NCI-H345 (cell line): ENCODE measurements around the gene MICAL2.

Experiments
- DNase-seq: peaks from one replicate; lab custom pipeline; 2025; lab: John Stamatoyannopoulos, UW

The MICAL2 gene

DNA sequence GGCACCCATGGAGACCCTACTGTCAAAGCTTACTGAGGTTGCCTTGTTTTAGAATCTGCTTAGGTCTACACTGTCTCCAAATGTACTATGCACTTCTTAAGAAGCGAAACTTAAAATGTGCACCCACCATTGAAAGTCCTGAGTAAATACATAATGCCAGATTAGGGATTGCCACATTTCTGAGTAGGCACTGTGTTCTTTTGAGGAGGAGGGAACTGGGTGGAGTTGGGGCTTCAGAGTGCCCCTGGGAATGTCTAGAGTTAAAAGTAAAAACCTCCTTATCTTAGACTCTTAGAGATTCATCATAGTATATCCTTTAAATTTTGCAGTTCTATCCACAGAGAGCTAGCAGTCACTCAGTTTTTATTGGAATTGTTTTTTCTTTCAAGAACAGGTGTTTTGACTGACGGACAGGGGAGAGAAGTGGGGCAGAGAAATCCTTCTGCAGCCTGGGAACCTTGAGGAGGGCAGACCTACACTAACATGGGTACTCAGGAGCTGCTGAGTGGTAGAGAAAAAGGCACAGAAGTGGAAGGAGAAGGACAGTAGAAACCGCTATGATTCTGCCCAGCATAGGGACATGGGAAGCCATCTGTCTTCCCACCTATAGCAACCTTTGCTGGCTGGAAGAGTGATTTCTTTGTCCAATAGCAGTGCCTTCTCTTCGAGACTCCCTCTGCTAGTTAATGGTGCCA is 33.4 kb upstream of the MICAL2 start:
- DNase-seq, result no peak

DNA sequence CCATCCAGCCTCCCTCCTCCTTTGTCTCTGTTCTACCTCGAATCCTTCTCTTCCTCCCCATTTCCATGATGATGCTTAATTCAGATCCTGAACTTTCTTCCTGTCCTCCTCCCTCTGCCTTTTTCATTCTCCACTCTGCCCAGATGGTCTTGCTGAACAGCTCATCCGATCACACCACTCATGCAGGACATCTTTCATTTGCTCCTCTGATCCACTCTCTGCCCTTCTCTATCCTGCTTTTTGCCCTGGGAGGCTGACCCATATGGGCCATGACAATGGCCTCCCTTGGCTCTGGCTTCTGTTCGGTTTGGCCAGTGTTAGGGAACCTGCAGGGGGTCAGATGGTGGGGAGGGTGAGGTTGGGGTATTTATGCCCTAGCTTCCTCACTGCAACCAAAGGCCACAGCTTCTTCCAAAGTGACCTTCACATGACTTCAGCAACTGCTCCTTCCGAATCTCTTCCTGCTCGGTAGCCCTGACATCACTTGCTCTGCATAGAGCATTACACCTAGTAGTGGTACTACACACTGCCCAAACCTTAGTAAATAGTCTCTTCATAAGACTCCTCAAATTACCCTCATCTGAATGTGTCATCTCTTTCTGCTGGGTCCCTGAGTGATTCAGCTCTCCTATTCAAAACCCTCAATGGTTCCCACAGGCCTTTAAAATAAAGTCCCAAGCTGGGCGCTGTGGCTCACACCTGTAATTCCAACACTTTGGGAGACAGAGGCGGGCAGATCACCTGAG is 32.7 kb upstream of the MICAL2 start:
- DNase-seq, result no peak

DNA sequence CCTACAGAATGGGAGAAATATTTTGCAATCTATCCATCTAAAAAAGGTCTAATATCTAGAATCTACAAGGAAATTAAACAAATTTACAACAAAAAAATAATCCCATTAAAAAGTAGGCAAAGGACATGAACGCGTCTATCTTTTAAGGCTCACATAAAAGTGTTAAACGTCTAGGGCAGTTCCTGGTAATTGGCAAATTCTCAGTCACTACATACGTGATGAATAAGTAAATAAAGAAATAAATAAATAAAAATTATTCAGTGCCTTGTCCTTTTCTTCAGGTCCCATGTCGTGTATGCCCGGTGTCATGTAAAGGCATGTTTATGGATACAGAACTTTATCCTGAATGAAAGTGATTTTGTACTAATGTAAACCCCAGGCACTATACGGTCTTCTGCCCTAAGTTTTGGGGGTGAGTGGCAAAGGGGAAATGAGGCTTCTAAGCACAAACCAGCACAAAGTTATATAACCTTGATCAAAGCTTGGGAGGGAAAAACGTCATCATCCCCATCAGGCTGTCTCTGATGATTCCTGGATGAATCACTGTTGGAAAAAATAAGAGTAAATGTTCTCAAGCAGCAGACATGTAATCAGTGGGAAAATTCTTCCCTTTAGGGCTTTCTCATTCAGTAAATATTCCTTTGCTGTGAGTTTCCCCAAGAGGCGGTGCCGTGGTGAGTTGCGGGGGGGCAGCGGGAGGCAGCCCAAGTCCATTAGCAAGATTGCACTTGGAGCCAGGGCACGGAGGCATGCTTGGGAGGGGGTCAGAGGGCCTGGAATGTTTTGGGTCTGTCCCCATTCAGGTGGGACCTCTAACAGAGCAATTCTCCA is 30.4 kb upstream of the MICAL2 start:
- DNase-seq, result no peak

DNA sequence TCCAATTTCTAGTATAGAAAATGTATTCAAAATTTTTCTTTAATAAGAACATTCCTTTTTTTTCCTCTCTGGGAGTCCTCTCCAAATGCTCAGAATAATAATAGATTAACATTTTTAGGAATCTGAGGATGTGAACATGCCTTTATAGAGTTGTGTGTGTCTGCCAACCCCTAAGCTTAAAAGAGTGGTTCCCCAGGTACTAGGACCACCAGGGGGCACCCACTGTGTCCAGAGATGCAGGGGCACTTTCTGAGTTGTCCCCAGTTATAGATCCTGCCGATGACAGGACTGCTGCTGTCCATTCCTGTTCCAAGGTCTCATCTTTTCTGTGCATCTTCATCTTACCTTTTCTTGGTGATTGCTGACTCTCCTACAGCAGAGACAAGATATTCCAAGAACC is 27.0 kb upstream of the MICAL2 start:
- DNase-seq, result no peak

DNA sequence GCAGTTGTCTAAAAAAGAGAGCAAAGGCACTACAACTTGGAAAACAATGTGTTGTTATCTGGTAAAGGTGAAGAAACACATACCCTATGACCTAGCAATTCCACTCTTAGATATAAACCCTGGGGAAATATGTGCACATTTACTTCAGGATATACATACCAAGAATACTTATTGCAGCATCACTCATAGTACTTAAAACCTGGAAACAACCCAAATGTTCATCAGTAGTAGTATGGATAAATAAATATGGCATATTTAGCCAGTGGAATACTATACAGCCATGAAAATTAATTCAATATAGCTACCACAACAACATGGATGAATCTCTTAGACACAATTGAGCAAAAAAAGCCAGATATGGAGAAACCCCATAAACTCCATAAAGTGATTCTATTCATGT is 26.1 kb upstream of the MICAL2 start:
- DNase-seq, result no peak

DNA sequence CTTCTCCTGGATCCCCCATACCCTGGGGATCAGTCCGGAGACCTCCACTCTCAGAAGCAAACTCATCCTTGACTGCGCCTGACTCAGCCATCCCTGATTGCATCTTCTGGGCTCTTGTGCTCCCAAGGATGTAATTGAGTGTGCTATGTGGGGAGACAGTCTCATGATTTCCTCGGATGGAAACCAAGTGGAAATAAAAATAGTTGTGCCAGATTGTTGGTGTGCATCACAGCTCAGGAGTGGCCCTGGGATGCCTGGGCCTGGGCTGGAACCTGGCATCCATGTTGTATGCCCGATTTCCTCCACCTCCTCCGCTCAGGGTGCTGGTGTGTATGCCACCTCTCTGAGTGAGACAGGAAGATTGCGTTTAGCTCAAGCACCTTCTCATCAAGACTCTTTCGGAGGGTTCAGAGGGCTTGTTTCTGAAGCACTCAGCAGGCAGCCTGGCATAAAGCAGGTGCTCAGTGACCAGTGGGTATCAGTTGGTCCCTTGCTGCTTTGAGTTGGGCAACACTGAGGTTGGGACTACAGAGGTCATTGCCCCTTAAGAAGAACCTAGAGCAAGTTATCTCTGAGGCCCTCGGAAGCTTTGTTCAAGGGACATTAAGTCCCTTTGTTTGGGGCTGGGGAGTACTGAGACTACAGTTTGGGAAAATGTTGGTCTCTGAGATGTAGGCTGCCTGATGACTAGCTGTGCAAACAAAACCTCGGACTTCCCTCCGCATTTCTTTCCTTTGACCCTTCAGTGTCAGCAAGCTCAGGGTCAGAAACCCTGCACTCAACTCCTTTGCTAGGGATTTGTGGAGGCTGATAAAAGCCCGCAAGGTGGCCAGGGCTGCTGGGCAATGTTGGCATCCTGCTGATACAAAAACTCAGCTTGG is 24.8 kb upstream of the MICAL2 start:
- DNase-seq, result no peak

DNA sequence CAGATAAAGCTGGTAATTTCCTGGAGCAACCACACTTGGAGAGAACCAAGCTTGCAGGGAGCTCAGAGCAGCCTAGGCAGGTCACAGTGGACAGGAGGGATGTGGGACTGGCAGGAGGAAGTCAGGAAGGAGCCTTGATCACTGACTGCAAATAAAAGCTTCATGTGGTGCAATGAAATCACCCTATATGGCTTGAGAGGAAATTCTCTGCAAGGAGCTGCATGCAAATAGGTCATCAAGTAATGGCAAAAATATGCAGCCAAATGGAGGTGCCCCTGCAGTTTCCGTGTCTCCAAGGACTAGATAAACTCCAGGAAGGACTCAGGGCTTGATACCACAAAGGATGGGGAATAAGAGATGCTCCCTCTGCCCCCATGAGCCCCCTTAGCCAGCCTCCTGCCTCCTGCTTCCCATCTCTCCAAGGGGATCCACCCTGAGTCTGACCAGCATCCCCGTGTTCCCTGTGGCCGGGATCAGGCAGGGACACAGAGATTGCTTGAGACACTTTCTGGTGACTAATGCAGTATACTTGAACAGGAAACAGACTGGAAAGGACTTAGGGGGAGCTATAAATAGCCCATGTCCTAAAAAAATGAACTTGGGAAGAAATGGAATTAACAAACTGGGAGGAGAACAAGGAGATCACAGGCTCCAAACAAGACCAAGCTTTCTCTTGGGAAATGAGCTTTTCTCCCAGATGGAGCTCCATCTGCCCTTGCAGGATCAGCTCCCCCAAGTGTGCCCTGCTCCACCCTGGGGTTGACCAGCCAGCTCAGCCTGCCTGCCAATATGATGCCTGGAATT is 23.9 kb upstream of the MICAL2 start:
- DNase-seq, result no peak

DNA sequence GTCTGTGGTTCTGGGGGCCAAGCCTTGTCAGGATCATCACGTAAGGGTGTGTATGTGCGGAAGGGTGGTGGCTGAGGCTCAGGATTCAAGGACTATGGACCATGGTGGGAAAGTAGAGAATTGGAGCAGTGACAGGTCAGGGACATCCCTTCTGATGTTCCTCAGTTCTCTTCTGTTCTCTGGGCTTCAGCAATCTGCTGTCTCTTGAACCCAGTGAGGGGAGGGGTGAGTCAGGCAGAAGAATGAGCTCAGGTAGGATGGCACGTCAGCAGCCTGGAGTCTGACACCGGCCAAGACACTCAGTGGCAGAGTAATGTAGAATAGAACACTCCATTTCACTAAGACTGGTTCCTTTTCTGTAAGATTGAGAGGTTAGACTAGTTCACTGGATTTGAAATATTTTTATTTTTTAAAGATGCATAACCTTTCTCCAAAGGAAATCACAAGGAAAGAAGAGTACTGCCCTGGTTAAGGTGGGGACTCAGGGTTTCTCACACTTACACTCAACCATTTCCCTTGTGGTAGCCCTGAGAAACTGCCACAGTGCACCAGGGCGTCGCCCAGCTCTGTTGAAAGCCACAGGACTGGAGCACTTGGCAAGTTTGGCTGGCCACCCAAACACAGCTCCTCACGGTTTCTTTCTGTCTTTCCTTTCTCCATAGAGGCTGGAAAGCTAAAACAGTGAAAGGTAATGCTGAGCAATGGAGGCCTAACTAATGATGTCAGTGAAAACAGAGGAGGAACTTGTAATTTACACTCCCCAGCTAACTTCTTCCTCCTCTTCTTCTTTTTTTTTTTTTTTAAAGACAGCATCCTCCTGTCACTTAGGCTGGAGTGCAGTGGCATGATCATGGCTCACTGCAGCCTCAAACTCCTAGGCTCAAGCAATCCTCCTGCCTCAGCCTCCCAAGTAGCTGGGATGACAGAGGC is 23.1 kb upstream of the MICAL2 start:
- DNase-seq, result no peak

DNA sequence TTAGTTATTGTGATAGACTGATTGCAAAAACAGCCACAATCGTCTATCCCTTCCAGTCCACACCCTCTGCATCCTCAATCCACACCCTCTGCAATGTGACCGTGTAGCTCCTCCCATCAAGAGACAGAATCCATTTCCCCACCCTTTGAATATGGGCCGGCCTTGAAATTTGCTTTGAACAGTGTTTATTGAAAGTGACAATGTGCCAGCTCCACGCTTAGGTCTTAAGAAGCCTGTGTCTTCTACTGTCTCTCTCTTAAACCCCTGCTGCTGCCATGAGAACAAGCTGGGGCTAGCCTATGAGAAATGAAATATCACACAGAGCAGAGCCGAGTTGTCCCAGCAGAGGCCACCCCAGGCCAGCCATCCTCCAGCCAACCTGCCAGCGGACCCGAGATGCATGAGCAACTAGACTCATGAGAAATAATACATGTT is 22.3 kb upstream of the MICAL2 start:
- DNase-seq, result no peak

DNA sequence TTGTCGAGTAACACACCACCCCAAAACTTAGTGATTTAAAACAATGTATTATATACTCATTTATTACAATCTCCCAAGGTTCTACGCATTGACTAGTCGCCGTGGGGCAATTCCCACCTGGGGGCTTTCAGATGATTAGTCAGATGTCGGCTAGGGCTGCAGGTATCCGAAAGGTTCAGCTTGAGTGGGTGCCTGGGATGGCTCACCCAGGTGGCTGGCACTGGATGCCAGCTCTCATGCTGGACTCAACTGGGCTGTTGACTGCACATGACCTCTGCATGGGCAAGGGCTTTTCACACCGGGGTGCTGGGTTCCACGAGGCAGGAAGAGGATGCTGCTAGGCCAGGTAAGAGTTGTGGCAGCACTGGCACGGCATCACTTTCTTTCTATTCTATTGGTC is 21.9 kb upstream of the MICAL2 start:
- no peak for DNase-seq

DNA sequence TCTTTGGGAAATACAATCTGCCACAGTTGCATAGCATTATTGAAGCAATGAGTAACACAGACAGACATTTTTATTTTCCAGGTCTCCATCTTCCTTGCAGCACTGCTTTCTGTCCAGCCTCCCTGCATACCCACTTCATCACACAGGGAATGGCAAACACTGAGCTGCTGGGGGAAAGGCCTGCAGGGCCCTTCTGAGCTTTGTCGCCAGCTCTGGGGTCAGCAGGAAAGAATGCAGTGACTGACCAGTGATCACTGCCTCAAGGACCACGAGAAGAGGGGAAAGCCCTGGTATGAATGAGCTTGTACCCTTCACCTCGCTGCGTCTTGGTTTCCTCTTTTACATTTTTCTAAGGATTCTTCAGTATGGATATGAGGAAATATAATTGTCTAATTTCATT is 21.3 kb upstream of the MICAL2 start:
- DNase-seq, result no peak

DNA sequence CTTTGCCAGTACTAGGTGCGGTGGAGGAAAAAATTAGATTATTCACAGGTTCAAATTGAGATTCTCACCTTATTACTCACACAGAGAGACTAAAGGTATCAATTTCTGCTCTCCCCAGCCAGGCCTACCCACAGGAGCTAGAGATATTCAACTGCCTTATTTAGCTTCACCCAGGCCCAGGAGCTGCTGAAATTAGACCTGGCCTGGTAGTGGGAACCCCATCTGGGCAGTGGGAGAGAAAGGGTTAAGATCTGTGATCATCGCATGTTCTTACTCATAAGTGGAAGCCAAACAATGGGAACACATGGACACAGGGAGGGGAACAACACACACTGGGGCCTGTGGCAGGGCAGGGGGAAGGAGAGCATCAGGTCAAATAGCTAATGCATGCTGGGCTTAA is 20.9 kb upstream of the MICAL2 start:
- DNase-seq, result no peak

DNA sequence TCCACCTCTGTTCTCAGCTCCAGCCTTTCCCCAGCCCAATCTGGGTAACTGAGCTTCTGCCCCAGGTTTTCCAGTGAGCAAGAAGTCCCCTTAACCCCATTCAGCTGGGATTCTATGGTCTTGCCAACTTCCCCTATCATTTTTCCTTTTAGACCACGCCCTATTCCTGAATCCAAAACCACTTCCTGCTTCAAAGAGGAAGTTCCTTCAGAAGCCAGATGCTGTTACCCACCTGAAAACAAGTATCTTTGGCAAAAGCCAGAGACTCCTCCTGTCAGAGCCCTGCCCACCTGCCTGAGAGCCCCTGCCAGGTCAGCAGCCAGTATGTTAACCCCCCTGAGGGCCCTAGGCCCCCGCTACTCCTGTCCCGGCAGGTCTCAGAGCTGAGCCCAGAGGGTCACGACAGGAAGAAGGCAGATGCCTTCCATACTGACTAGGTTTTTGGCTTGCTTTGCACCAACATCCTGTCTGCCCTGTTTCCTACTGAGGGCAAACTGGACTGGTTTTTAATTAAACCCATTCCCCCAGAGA is 20.3 kb upstream of the MICAL2 start:
- DNase-seq, result peak; percentile 14

DNA sequence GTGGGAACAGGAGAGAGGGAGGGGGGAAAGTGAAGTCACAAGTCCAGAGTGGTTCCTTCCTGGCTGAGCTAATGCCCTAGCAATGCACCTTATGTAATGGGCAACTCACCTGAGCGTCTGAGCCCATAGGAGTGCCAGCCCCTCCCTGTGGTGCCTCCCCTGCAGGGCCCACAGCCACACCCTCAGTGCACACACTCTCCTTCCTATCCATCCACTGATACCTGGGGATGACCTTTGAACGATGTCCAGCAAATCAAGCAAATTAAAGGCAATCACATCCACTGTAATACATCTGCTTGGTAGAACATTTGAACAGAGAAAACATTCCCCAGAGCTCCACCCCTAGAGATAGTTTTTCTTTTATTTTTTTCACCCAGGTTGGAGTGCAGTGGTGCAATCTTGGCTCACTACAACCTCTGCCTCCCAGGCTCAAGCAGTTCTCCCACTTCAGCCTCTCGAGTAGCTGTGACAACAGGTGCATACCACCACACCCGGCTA is 19.6 kb upstream of the MICAL2 start:
- DNase-seq, result no peak

DNA sequence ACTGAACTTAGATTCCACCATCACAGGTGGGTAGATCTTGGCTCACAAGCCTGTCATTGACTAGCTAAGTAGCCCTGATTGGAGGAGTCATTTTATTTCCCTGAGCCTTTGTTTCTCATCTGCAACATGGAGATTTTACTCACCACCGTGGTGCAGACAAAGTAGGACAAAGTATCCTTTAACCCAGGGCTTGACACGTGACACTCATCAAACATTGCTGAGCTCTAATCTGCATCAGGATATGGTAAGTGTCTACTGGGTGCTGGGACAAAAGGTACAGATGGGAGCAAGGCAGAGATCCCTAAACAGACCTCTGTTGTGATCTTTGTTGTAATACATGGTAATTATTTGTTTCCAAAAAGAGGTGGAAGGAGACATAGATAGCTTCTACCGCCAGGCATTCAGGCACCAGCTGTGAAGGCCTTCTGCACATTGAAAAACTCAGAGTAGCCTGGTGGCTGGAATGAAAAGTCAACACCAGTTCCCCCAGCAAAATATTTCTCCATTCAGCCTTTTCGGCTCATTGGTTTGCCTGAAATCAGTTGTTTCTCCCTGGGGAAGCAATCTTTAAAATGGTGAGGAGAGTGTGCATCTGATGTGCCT is 18.3 kb upstream of the MICAL2 start:
- DNase-seq, result peak; percentile 83

DNA sequence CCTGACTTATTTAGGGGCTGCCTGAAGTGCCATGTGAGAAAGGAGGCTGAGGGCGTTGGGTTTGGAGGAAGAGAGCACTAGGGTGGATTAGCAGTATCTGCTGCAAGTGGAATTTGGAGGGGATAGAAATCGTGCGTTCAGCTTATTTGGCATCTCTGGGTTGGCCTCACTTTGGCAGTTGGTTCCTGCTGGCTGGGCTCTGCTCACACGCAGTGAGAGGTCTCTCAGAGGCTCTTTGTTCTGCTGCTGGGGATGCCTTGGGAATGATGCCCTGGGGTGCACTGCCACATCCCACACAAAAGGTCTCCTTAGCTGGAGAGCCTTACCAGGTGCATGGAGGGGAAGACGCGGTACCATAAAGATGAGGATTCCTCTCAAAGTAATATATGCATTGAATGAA is 17.7 kb upstream of the MICAL2 start:
- DNase-seq, result peak; percentile 95

DNA sequence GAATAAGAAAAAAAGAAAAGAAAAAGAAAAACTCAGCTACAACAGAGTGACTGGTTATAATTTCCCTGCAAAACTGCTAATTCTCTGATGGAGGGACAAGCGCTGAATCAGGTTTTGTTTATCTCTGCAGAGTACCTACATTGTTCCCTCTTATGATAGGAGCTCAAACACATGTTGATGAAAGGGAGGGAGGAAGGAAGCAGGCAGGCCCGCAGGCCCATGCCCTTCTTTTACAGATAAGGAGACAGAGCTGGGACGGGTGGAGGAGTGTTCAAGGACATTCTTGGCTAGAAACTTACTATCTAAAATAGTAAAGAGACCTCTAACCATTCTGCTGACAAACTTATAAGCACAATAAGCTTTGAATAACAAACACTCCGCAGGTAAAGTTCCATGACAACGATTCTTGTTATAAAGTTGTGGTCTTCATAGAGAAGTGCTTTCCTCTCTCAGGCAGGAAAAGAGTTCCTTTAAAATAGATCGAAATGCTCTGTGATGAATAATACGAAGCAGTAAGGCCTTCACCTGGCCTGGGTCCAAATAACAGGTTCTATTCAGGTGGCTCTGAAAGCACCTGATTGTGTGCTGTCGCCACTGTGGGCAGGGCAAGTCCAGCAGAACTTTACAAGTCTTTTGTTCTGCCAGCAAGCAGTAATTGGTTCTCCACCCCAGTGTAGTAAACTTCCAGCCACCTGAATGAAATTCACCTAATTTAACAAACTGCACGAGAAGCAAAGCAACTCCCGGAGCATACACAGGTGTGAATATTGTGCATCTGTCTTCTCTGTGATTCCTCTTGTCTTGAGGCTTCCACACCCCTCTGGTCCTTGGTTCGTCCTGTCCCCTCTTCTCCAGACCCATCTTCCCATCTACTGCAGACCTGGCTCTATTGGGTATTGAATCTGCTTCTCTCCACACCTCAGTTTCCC is 15.3 kb upstream of the MICAL2 start:
- peak; percentile 68 for DNase-seq

DNA sequence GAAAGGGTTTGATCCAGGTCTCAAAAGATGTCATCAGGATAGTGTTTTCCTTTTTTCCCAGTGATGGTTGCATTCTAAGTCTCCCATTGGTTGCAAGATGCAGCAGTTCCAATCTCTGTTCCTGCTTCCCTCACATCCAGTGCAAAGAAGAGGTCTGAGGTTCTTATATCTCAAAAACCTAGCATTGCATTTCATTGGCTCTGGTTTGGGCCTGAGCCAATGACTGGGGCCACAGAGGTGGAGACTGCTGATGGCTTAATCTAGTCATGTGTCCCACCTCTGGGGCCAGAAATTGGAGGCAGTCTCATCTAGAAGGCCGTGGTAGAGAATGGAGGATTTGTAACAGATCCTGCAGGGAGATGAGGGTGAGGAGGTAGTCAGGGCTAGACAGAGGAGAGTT is 13.2 kb upstream of the MICAL2 start:
- DNase-seq, result no peak
